A549 treated with dexamethasone at 1 μM for 4 hours (cell line): ENCODE data around the gene SHISA7. TPM values are rescaled to one million over a fixed set of nuclear protein-coding genes. Genes with fewer than 3 reads are reported as not detected.

ENCODE experiments used
- total RNA-seq: library from RNA; stranded (reverse); fragments of 200-300 nt; extraction: Qiagen RNA extraction; gene quantifications from 5 replicates; pipeline ENCODE4 v1.2.3, GENCODE V29; 2022

Gene SHISA7
- 0.02 TPM in 2 of 5 replicates, not detected in the others for total RNA-seq

GRCh38 chr19:55443045-55443823 is at the start of gene SHISA7:
SHISA7 (minus strand) TSS chr19:55443300; CDS start chr19:55442863, 437 bp downstream.

GRCh38 chr19:55487924-55488687 is 45.0 kb upstream of the SHISA7 start, which contains the start of gene SSC5D:
SSC5D (plus strand) TSS chr19:55488436; CDS start chr19:55488590, 154 bp downstream.

GRCh38 chr19:55484593-55485438 is 41.7 kb upstream of the SHISA7 start, which contains the start of gene NAT14:
NAT14 (plus strand) TSS chr19:55485188; CDS start chr19:55485709, 521 bp downstream.

GRCh38 chr19:55476100-55476775 is 33.1 kb upstream of the SHISA7 start, which contains the start of gene ZNF628:
ZNF628 (plus strand) TSS chr19:55476617; CDS start chr19:55479911, 3,294 bp downstream.

GRCh38 chr19:55464662-55465054 is 21.6 kb upstream of the SHISA7 start, which contains the start of gene C19orf85:
C19orf85 (minus strand) TSS chr19:55464751; CDS start chr19:55464554, 197 bp downstream.

GRCh38 chr19:55461259-55461973 is 18.3 kb upstream of the SHISA7 start, which contains the start of gene ISOC2:
ISOC2 (minus strand) TSS chr19:55461642; CDS start chr19:55456486, 5,156 bp downstream.

GRCh38 chr19:55407550-55407799 is 35.6 kb downstream of the SHISA7 start, which contains the start of gene UBE2S:
UBE2S (minus strand) TSS chr19:55407788; CDS start chr19:55407589, 199 bp downstream.

GRCh38 chr19:55385724-55386492 is 57.2 kb downstream of the SHISA7 start, which contains the start of gene RPL28:
RPL28 (plus strand) TSS chr19:55385932; CDS start chr19:55386358, 426 bp downstream.

GRCh38 chr19:55384131-55384919 is 58.8 kb downstream of the SHISA7 start, which contains the start of gene TMEM238:
TMEM238 (minus strand) TSS chr19:55384292; CDS start chr19:55384259, 33 bp downstream.

Other genes with a start within 250 kb of the SHISA7 start
- 3.1 to 4.5 TPM (median 3.9 TPM) in 5 replicates for gene PTPRH, start 233.8 kb downstream of the SHISA7 start, total RNA-seq
- 2.5 to 4.7 TPM (median 3.8 TPM) in 5 replicates for gene TMEM86B, start 214.5 kb downstream of the SHISA7 start, total RNA-seq
- gene PPP6R1, start 184.3 kb downstream of the SHISA7 start, total RNA-seq, result 75.8 to 120 TPM (median 119 TPM) in 5 replicates
- 119 to 129 TPM (median 124 TPM) in 5 replicates for gene HSPBP1, start 163.2 kb downstream of the SHISA7 start, total RNA-seq
- gene BRSK1, start 159.3 kb downstream of the SHISA7 start, total RNA-seq, result 2.1 to 4.9 TPM (median 3.1 TPM) in 5 replicates
- not detected in 5 replicates for gene TMEM150B, start 118.0 kb downstream of the SHISA7 start, total RNA-seq
- gene KMT5C, start 103.4 kb downstream of the SHISA7 start, total RNA-seq, result 3.2 to 5.5 TPM (median 4.9 TPM) in 5 replicates
- 0.75 to 1.2 TPM (median 0.91 TPM) in 5 replicates for gene COX6B2, start 88.6 kb downstream of the SHISA7 start, total RNA-seq
- gene GARIN5B, start 80.0 kb downstream of the SHISA7 start, total RNA-seq, result 0.08 to 0.22 TPM (median 0.15 TPM) in 5 replicates
- gene IL11, start 72.8 kb downstream of the SHISA7 start, total RNA-seq, result 8.4 to 11.3 TPM (median 8.6 TPM) in 5 replicates
- gene TMEM190, start 66.5 kb downstream of the SHISA7 start, total RNA-seq, result 0.86 to 1.9 TPM (median 1.1 TPM) in 5 replicates
- gene TMEM238, start 59.0 kb downstream of the SHISA7 start, total RNA-seq, result 2.4 to 7.0 TPM (median 4.2 TPM) in 5 replicates
- 2,624 to 3,119 TPM (median 2,807 TPM) in 5 replicates for gene RPL28, start 57.4 kb downstream of the SHISA7 start, total RNA-seq
- gene UBE2S, start 35.5 kb downstream of the SHISA7 start, total RNA-seq, result 251 to 469 TPM (median 409 TPM) in 5 replicates
- gene ISOC2, start 18.3 kb upstream of the SHISA7 start, total RNA-seq, result 48.5 to 57.4 TPM (median 51.3 TPM) in 5 replicates
- gene C19orf85, start 21.5 kb upstream of the SHISA7 start, total RNA-seq, result 0.10 TPM in 1 of 5 replicates, not detected in the others
- 4.2 to 7.9 TPM (median 7.2 TPM) in 5 replicates for gene ZNF628, start 33.3 kb upstream of the SHISA7 start, total RNA-seq
- gene NAT14, start 41.9 kb upstream of the SHISA7 start, total RNA-seq, result 39.2 to 42.7 TPM (median 40.7 TPM) in 5 replicates
- gene SSC5D, start 45.1 kb upstream of the SHISA7 start, total RNA-seq, result 0.28 to 0.84 TPM (median 0.58 TPM) in 5 replicates
- gene SBK2, start 93.8 kb upstream of the SHISA7 start, total RNA-seq, result 1.3 to 2.6 TPM (median 1.8 TPM) in 5 replicates
- 1.3 to 2.6 TPM (median 2.1 TPM) in 5 replicates for gene SBK3, start 102.2 kb upstream of the SHISA7 start, total RNA-seq
- 21.6 to 43.3 TPM (median 36.5 TPM) in 5 replicates for gene ZNF579, start 137.5 kb upstream of the SHISA7 start, total RNA-seq
- gene FIZ1, start 156.2 kb upstream of the SHISA7 start, total RNA-seq, result 17.4 to 26.1 TPM (median 24.0 TPM) in 5 replicates
- gene ZNF524, start 157.0 kb upstream of the SHISA7 start, total RNA-seq, result 12.1 to 17.2 TPM (median 16.1 TPM) in 5 replicates
- gene ZNF865, start 162.3 kb upstream of the SHISA7 start, total RNA-seq, result 6.8 to 13.4 TPM (median 11.9 TPM) in 5 replicates
- 4.7 to 6.7 TPM (median 5.4 TPM) in 5 replicates for gene ZNF784, start 181.3 kb upstream of the SHISA7 start, total RNA-seq
- 26.5 to 51.9 TPM (median 48.8 TPM) in 5 replicates for gene ZNF580, start 197.7 kb upstream of the SHISA7 start, total RNA-seq
- 37.3 to 44.0 TPM (median 42.8 TPM) in 5 replicates for gene ZNF581, start 200.3 kb upstream of the SHISA7 start, total RNA-seq
- 12.0 to 20.4 TPM (median 19.0 TPM) in 5 replicates for gene CCDC106, start 204.9 kb upstream of the SHISA7 start, total RNA-seq
- 234 to 285 TPM (median 273 TPM) in 5 replicates for gene U2AF2, start 211.7 kb upstream of the SHISA7 start, total RNA-seq
- 121 to 214 TPM (median 210 TPM) in 5 replicates for gene EPN1, start 231.9 kb upstream of the SHISA7 start, total RNA-seq